HG03442 (cell line): ENCODE data around the gene SSR4.
A peak's percentile ranks its signal among the peaks of the same experiment; 100 is the strongest.
"Not testable (repeated sequence)": the region's sequence is repeated elsewhere in the genome, so short reads cannot be mapped to it uniquely, and the experiment has no call there.

Experiments used
- ATAC-seq: cut with Tn5 transposase; IDR thresholded peaks from one replicate; pipeline ENCODE4 v1.9.1; 2021; ENCODE audit warnings: mild to moderate bottlenecking, moderate library complexity; ENCODE audit not compliant: unreplicated experiment

The SSR4 gene

GRCh38 chrX:153794018-153794896 lies at the start of gene SSR4, which contains the start of gene IDH3G:
Gene SSR4 (plus strand): TSS chrX:153794668. CDS start chrX:153794688, 20 bp downstream.
Gene IDH3G (minus strand): TSS chrX:153794375. CDS start chrX:153794326, 49 bp downstream.
- peak; percentile 91 for ATAC-seq

- not testable (repeated sequence) for ATAC-seq
Measured at GRCh38 chrX:153745067-153745433, 49.4 kb upstream of the SSR4 start.

- ATAC-seq, result no peak
Measured at GRCh38 chrX:153746359-153746758, 48.1 kb upstream of the SSR4 start.

DNA sequence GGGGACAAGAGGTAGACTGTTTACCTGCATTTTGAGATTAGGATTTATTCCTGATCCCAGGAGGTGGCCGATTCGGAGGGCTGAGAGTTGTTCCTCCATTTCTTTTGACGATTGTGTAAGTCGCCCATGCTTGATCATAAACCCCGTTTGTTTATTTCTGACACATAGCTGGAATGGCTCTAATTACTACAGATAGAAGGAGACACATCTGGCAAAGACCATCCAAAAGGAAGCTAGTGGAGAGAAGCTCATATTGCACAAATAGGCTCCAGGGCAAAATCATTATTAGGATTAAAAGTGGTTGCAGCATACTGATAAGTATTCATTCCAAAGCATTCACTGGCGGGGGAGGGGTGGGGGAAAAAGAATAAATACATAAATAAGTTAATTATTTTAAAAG lies 47.5 kb upstream of the SSR4 start:
- ATAC-seq, result not testable (repeated sequence)

DNA sequence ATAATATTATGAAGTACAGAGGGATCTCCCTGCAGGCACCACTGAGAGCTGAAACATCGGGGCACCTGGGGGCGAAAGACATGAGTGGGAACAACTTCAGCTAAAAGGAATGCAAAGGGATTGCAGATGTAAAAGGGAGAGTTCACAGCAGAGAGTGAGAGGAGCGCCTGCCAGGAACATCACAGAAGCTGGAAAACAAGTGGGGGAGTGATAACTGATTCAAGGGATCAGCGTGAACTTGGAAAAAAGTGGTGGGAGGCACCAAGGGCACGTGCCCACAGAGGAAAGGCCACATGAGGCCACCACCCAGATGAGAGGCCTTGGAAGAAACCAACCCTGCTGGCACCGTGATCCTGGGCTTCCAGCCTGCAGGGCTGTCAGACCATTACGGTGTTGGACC lies 45.5 kb upstream of the SSR4 start:
- ATAC-seq, result not testable (repeated sequence)

DNA sequence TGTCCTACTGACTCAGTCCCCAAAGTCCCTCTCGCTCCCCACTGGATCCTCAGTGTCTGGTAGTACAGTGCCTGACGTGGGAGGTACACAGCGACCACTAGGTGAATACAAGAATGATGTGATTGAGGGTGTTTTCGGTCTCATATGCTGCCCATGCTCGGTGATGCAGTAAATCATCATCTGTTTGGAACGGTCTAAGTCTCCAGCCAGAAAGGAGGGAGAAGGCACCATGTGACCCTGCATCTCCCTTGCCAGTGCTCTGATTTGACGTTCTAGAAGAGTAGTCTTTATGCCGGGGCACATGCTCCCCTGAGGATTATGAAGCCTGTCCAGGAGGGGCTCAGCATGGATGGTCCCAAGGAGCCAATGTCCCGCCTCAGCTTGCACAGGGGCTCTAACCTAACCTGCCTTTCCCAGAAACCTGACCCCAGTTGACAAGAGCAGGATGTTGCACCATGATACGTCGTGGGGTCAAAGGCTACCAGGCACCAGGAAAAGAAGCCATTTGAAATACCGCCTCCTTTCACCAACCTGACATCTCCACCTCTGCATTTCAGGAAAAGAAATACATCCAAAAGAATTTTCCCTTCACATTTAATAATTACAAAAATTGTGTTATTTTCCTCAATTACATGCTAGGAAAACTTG lies 44.2 kb upstream of the SSR4 start:
- ATAC-seq, result no peak

GRCh38 chrX:153755136-153755535 lies 39.3 kb upstream of the SSR4 start:
- no peak for ATAC-seq

DNA sequence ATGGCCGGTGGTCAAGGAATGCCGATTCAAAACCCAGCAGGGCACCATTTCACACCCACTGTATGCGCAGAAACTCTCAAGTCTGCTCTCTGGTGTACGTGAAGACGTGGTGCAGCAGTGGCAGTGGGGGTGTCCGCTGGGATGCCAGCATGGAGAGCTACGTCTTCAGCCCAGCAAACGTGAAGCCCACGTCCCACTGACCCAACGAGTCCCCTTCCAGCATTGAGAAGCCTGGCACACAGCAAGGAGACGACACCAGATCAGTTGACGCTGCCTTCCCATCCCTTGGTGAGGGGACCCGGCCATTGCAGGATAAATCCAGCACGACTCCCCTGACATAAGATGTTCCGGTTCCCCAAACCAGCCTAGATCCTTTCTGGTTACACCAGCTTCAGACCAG lies 32.6 kb upstream of the SSR4 start:
- ATAC-seq, result no peak

DNA sequence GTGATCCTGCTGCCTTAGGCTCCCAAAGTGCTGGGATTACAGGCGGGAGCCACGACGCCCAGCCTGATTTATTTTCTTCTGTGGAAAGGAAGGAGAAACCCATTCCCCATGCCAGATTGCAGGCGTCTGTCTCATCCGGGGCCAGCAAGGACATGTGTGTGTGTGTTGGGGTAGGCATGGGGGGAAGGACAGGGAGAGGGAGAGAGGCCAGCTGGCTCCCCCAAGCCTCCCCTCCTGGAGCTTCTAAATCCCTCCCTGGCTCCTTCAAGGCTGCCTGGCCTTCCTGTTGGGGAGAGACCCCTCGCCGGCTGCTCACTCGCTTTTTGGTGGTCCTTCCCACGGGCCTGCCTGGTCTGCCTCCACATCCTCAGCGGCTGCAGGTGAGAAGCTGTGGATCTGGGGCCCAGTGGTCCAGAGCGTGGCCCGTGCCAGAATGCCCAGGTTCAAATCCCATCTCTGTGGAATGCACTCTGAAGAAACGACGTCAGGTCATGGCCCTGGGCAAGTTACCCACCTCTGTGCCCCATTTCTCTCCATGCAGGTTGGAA lies 31.8 kb upstream of the SSR4 start:
- no peak for ATAC-seq

DNA sequence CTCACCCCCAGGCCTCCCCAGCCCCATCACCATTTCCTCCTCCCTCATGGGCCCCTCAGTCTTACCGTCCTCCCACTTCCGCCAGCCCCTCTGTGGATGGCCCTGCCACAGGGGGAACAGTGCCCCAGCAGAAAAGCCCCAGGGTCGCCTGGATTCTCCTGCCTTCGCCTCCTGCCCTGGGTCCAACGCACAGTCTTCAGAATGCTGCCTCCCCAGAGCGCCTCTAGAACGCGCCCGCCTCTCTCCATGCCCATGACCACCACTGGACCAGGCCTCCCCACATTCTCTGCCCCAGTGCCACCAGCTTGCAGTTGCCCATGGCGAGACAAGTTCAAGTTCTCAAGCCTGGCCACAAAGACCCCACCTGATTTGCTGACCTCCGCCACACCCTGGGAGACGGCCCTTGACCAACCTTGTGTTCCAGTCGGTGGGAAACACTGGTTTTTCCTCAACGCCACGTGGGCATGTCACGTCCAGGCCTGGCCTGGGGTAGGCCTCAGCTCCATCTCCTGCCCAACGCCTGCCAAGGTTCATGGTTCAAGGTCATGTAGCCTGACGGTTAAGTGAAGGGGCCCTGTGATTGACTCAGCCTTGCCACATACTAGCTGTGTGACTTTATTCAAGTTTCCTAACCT lies 31.1 kb upstream of the SSR4 start:
- ATAC-seq, result no peak

GRCh38 chrX:153763989-153764755 lies 30.3 kb upstream of the SSR4 start, which contains the start of gene PLXNB3:
Gene PLXNB3 (plus strand): TSS chrX:153764249. CDS start chrX:153765536, 1,287 bp downstream.
- peak; percentile 53 for ATAC-seq

- ATAC-seq, result no peak
Measured at GRCh38 chrX:153764786-153765137, 29.7 kb upstream of the SSR4 start.

- no peak for ATAC-seq
Measured at GRCh38 chrX:153765138-153766079, 29.1 kb upstream of the SSR4 start.

GRCh38 chrX:153766098-153766817 lies 28.2 kb upstream of the SSR4 start:
- no peak for ATAC-seq

GRCh38 chrX:153766871-153767673 lies 27.4 kb upstream of the SSR4 start:
- no peak for ATAC-seq

DNA sequence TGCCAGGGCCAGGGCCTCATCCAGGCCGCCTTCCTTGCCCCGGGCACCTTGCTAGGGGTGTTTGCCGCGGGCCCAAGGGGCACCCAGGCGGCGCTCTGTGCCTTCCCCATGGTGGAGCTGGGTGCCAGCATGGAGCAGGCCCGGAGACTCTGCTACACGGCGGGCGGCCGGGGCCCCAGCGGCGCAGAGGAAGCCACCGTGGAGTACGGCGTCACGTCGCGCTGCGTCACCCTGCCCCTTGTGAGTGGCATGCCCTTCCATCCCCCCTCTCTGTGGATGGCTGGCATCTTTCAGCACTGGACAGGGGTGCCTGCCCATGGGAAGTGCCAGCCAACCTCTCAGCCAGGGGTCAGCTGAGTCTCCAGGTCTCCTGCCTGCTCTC lies 26.8 kb upstream of the SSR4 start:
- ATAC-seq, result no peak

DNA sequence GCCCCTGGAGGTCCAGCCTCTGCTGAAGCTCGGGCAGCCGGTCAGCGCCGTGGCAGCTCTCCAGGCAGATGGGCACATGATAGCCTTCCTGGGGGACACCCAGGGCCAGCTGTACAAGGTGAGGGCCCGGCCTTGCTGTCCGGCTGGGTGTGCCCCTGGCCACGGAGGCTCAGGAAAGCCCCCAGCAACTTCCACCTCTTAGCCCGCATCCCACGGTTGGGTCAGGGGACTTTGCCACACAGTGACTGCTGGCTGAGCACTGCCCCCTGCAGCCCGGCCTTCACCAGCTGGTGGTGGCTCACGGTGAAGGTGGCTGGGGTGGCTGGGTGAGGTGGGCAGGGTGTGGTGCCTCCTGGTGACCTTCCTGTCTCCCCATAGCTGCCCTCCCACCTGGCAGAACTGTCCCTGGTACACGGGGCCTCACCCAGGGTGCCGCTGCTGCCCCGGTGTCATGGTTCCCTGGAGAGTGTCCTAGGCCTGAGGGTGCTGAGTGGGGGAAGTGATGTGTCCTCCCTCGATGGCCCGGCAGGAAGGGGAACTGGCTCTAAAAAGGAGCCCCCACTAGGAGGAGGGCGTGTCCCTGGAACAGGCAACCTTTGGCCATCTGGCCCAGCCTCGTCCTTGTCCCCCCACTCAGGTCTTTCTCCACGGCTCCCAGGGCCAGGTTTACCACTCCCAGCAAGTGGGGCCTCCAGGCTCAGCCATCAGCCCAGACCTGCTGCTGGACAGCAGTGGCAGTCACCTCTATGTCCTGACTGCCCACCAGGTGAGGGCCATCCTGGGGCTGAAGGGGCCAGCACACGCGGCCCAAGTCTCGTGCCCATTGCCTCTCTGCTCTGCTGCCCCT lies 25.9 kb upstream of the SSR4 start:
- no peak for ATAC-seq
